ENCODE results near the gene ZBTB49. TPM values are rescaled to one million over a fixed set of nuclear protein-coding genes. Genes with fewer than 3 reads are reported as not detected.

ZBTB49 gene
- total and polyA plus RNA-seq, 2 of the 13 experiments (the other 11 are each of a cell fraction or from before 2014, with no cell fraction given), result 3.3 to 4.3 TPM

DNA sequence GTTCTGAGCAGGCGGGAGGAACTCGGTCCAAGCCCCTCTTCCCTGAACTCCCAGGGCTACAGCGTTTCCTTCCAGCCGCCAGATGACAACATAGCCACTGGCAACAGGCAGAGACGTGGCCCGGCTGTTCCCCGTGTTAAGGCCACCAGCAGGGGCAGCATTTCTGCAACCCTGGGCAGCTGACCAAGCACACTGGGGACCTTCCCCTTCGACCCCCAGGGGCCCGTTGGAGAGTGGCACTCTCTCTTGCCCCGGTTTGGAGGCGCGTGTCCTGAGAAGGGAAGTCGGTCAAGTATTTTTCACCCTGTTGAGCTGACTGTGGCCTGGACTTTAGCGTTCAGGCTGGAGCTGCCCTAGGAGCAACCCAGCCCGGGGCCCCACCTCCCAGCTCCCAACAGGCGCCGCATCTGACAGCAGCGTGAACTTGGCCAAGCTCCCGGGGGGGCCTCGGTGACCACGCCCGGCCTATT lies 37.6 kb downstream of the ZBTB49 start (continued):
- TF ChIP-seq ZNF292 (CRISPR knock-in tag; IDR thresholded peaks at IDR 0.05; ENCODE audit: borderline replicate concordance, low read depth) (peak; percentile 84), MXD4 (CRISPR knock-in tag; IDR thresholded peaks at IDR 0.05) (0 out of 2 replicates have a peak, but pooled peaks have one; percentile 19), ZNF124 (CRISPR knock-in tag; IDR thresholded peaks at IDR 0.05) (0 out of 2 replicates have a peak, but pooled peaks have one; percentile 28), PLRG1 (conservative IDR thresholded peaks at IDR 0.05) (no peak), TBX3 (IDR thresholded peaks at IDR 0.05; ENCODE audit: borderline replicate concordance) (no peak), JUN (CRISPR knock-in tag; IDR thresholded peaks at IDR 0.05) (no peak), SALL2 (CRISPR knock-in tag; IDR thresholded peaks at IDR 0.05) (no peak), REPIN1 (CRISPR knock-in tag; IDR thresholded peaks at IDR 0.05; ENCODE audit: borderline replicate concordance, low read depth) (0 out of 2 replicates have a peak, but pooled peaks have one; percentile 31), NR1H2 (CRISPR knock-in tag; IDR thresholded peaks at IDR 0.05; ENCODE audit: borderline replicate concordance, low read depth) (no peak), ZNF850 (CRISPR knock-in tag; conservative IDR thresholded peaks at IDR 0.05) (no peak), ISX (CRISPR knock-in tag; conservative IDR thresholded peaks at IDR 0.05) (0 out of 2 replicates have a peak, but pooled peaks have one; percentile 6), MATR3 (CRISPR knock-in tag; IDR thresholded peaks at IDR 0.05) (no peak), SKI (IDR thresholded peaks at IDR 0.05; ENCODE audit: partially characterized antibody) (no peak), PHF21A (CRISPR knock-in tag; IDR thresholded peaks at IDR 0.05) (0 out of 2 replicates have a peak, but pooled peaks have one; percentile 43)
- TF ChIP-seq, protein P1, sequence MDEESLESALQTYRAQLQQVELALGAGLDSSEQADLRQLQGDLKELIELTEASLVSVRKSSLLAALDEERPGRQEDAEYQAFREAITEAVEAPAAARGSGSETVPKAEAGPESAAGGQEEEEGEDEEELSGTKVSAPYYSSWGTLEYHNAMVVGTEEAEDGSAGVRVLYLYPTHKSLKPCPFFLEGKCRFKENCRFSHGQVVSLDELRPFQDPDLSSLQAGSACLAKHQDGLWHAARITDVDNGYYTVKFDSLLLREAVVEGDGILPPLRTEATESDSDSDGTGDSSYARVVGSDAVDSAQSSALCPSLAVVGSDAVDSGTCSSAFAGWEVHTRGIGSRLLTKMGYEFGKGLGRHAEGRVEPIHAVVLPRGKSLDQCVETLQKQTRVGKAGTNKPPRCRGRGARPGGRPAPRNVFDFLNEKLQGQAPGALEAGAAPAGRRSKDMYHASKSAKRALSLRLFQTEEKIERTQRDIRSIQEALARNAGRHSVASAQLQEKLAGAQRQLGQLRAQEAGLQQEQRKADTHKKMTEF (CRISPR knock-in tag; IDR thresholded peaks at IDR 0.05), result no peak; the same call in 1 of the 2 replicates
- TF ChIP-seq, protein P2, sequence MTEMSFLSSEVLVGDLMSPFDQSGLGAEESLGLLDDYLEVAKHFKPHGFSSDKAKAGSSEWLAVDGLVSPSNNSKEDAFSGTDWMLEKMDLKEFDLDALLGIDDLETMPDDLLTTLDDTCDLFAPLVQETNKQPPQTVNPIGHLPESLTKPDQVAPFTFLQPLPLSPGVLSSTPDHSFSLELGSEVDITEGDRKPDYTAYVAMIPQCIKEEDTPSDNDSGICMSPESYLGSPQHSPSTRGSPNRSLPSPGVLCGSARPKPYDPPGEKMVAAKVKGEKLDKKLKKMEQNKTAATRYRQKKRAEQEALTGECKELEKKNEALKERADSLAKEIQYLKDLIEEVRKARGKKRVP (CRISPR knock-in tag; IDR thresholded peaks at IDR 0.05), result no peak
- TF ChIP-seq, protein P3, sequence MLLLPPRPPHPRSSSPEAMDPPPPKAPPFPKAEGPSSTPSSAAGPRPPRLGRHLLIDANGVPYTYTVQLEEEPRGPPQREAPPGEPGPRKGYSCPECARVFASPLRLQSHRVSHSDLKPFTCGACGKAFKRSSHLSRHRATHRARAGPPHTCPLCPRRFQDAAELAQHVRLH (CRISPR knock-in tag; IDR thresholded peaks at IDR 0.05; ENCODE audit: borderline replicate concordance, low read depth), result peak; percentile 93; the same call in 1 of the 2 replicates
- TF ChIP-seq, protein P4, sequence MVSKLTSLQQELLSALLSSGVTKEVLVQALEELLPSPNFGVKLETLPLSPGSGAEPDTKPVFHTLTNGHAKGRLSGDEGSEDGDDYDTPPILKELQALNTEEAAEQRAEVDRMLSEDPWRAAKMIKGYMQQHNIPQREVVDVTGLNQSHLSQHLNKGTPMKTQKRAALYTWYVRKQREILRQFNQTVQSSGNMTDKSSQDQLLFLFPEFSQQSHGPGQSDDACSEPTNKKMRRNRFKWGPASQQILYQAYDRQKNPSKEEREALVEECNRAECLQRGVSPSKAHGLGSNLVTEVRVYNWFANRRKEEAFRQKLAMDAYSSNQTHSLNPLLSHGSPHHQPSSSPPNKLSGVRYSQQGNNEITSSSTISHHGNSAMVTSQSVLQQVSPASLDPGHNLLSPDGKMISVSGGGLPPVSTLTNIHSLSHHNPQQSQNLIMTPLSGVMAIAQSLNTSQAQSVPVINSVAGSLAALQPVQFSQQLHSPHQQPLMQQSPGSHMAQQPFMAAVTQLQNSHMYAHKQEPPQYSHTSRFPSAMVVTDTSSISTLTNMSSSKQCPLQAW (CRISPR knock-in tag; IDR thresholded peaks at IDR 0.05), result peak; percentile 32; the same call in 1 of the 2 replicates
- TF ChIP-seq, protein P5, sequence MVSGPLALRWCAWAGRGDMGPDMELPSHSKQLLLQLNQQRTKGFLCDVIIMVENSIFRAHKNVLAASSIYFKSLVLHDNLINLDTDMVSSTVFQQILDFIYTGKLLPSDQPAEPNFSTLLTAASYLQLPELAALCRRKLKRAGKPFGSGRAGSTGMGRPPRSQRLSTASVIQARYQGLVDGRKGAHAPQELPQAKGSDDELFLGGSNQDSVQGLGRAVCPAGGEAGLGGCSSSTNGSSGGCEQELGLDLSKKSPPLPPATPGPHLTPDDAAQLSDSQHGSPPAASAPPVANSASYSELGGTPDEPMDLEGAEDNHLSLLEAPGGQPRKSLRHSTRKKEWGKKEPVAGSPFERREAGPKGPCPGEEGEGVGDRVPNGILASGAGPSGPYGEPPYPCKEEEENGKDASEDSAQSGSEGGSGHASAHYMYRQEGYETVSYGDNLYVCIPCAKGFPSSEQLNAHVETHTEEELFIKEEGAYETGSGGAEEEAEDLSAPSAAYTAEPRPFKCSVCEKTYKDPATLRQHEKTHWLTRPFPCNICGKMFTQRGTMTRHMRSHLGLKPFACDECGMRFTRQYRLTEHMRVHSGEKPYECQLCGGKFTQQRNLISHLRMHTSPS (CRISPR knock-in tag; IDR thresholded peaks at IDR 0.05; ENCODE audit: low read depth), result peak; percentile 34; the same call in 1 of the 2 replicates
- TF ChIP-seq, protein P6, sequence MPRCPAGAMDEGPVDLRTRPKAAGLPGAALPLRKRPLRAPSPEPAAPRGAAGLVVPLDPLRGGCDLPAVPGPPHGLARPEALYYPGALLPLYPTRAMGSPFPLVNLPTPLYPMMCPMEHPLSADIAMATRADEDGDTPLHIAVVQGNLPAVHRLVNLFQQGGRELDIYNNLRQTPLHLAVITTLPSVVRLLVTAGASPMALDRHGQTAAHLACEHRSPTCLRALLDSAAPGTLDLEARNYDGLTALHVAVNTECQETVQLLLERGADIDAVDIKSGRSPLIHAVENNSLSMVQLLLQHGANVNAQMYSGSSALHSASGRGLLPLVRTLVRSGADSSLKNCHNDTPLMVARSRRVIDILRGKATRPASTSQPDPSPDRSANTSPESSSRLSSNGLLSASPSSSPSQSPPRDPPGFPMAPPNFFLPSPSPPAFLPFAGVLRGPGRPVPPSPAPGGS (CRISPR knock-in tag; IDR thresholded peaks at IDR 0.05), result peak; percentile 26; the same call in 1 of the 2 replicates
- TF ChIP-seq, protein P7, sequence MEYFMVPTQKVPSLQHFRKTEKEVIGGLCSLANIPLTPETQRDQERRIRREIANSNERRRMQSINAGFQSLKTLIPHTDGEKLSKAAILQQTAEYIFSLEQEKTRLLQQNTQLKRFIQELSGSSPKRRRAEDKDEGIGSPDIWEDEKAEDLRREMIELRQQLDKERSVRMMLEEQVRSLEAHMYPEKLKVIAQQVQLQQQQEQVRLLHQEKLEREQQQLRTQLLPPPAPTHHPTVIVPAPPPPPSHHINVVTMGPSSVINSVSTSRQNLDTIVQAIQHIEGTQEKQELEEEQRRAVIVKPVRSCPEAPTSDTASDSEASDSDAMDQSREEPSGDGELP (IDR thresholded peaks at IDR 0.05; ENCODE audit: borderline replicate concordance, low read depth), result peak; percentile 68; the same call in 1 of the 2 replicates
